GM18867 (cell line): ENCODE results near the gene COL26A1.

Experiments used
- ATAC-seq: cut with Tn5 transposase; IDR thresholded peaks from one replicate; pipeline ENCODE4 v1.9.1; 2021; ENCODE audit warnings: mild to moderate bottlenecking, moderate library complexity; ENCODE audit not compliant: unreplicated experiment

Gene COL26A1

DNA sequence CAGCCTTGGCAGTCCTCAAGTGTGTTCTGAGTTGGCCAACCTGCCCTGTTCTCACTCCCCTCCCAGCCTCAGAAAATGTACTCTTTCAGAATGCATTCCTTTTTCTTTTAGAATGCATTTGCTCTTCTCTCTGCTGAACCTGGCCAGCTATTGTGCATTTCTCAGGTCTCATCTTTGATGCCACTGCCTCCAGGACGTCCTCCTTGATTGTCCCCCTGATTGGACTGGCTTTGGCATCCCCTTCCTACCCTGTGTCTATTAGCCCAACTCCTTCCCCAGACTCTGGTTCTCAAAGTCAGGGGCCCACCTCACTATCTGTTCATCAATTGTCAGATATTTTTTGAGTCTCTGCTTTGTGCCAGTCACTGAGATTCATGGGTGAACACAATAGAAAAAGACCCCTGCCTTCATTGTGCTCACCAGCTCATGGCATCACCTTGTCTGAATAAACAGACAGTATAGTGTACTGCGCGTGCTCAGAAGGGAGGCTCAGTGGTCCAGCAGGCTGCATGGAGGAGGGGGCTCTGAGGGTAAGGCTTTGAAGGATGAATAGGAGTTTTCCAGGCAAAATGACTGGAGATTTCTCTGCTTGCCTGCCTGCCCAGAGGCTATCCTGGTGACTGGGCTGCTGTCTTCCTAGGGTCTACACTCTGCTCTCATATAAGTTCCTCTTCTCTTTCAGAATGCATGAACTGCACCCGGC lies 169.9 kb downstream of the COL26A1 start:
- ATAC-seq, result no peak

GRCh38 chr7:101533103-101533465 lies 170.4 kb downstream of the COL26A1 start:
- ATAC-seq, result no peak

- no peak for ATAC-seq
Observed at GRCh38 chr7:101534015-101534803, 171.5 kb downstream of the COL26A1 start.

GRCh38 chr7:101534873-101535272 lies 172.2 kb downstream of the COL26A1 start:
- no peak for ATAC-seq

DNA sequence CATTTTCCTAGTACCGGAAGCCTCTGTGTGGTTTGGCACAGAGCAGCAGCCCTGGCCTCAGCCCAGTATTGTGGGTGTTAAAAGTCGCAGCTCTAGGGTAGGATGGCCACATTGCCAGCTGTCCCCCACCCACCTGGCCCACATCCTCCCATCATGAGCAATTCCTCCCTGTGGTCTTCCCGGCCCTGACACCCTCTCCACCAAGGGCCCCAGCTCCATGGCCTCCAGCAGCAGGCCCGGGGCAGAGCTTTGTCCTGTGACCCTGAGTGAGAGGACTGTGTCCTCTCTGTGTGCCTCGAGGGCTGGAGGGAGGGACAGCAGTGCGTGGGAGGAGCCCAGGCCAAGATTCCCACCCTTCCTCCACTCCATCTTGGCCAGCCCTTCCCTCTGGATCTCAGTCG lies 172.7 kb downstream of the COL26A1 start:
- no peak for ATAC-seq

- ATAC-seq, result no peak
Observed at GRCh38 chr7:101536232-101536631, 173.6 kb downstream of the COL26A1 start.

DNA sequence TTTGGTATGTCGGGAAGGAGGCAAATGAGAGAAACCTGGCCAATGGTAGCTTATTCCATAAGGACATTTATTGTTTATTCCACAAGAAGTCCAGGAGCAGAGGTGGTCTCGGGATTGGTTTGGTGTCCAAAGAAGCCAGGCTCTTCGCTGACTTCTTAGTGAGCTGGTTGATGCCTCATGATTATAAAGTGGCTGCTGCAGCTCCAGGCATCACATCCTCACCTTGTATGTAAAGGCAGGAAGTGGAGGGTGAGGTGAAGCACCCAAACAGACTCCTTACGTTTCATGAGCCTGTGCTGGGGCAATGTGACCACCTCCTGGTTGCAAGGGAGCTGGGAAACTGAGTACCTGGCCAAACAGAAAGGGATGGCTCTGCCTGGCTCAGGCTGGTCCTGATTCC lies 174.0 kb downstream of the COL26A1 start:
- no peak for ATAC-seq

GRCh38 chr7:101537205-101537604 lies 174.5 kb downstream of the COL26A1 start:
- no peak for ATAC-seq

DNA sequence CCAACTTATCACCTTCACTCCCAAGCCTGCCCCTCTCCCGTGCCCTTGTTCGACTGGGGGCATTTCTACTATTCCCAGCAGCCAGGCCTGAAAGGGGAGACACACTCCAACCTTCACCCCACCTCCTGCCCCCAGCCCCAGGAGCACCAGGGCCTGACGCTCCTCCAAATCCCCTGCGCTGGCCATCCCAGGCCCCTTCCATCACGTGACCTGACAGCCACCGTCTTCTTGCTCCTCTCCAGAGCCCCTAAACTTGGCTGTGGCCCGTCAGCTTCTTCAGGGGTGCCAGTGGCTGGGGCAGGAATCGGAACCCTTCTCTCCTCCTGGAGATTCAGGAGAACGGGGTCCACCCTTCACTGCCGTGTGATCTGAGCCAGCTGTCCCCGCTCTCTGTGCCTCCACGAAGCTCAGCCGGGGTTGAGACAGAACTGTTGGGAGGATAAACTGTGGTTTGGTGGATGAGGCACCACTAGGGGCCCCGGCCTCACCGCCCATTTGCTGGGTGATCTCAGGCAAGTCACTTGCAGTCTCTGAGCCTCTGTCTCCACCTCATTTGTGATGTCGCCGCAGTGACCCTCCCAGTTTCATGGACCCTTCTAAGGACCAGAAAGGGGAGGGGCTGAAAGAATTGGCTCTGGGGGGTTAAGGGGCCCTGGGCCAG lies 175.4 kb downstream of the COL26A1 start:
- ATAC-seq, result no peak

GRCh38 chr7:101538596-101539459 lies 176.2 kb downstream of the COL26A1 start:
- ATAC-seq, result no peak

- no peak for ATAC-seq
Observed at GRCh38 chr7:101539784-101540183, 177.1 kb downstream of the COL26A1 start.

GRCh38 chr7:101542527-101543241 lies 180.0 kb downstream of the COL26A1 start:
- no peak for ATAC-seq

DNA sequence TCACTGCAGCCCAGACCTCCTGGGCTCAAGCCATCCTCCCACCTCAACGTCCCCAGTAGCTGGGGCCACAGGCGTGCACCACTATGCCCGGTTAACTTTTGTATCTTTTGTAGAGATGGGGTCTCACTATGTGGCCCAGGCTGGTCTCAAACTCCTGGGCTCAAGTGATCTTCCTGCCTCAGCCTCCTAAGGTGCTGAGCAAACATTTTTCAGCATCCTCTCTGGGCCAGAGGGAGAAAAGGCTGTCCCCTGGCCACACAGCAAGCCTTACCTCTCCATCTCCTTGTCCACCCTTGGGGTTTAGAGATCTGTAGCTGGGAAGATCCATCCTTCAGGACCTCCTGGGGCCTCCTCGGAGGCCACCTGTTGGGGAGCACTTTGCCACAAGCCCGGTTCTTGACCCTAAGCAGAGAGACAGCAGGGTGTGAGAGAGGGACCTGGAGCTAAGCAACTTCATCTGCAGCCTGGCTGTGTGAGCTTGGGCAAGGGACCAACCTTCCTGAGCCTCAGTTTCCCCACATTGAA lies 180.6 kb downstream of the COL26A1 start:
- no peak for ATAC-seq

DNA sequence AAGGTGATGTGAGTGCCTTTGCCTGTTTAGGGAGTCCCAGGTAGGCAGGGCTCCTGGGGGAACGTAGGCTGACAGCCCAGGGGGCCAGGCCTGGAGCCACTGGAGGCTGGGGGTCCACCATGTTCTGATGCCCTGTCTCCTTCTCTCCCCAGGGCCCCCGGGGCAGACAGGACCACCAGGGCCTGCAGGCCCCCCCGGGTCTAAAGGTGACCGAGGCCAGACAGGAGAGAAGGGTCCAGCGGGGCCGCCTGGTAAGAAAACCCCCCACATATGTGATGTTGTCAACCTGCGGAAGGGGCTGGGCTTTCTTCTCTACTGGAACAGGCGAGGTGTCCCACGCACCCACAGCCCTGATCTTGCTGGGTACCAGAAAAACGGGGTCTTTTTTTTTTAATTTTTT lies 181.2 kb downstream of the COL26A1 start:
- no peak for ATAC-seq

DNA sequence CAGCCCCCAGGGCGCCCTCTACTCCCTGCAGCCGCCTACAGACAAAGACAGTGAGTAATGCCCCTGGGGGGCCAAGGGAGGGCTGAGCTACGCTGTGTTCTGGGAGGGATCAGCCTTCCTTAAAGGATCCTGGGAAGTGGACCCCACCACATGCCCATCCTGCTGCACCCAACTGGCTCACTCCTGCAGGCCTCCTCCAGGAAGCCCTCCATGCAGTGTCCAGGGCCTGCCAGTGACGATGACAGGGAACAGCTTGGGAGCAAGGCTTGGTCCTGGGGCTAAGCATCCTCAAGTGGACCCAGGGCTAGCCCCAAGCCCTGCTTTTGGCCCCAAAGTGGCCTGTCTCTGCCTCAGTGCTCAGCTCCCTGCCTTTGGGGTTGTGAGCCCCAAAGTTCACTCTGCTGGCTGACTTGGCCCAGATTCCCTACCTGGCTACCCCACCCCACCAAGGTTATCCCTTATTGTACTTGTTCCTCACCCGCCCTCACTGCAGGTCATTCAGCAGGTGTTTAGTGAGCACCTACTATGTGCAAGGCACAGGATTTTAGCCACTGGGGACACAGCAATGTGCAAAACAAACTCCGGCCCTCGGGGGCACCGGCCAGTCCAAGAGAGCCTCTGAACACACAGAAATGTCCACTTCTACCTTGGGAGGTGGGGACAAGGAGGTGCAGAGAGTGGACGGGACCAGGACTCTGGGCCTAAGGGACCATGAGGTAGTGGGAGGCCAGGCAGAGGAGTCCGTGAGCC lies 182.9 kb downstream of the COL26A1 start:
- no peak for ATAC-seq

GRCh38 chr7:101546308-101546936 lies 183.7 kb downstream of the COL26A1 start:
- no peak for ATAC-seq

DNA sequence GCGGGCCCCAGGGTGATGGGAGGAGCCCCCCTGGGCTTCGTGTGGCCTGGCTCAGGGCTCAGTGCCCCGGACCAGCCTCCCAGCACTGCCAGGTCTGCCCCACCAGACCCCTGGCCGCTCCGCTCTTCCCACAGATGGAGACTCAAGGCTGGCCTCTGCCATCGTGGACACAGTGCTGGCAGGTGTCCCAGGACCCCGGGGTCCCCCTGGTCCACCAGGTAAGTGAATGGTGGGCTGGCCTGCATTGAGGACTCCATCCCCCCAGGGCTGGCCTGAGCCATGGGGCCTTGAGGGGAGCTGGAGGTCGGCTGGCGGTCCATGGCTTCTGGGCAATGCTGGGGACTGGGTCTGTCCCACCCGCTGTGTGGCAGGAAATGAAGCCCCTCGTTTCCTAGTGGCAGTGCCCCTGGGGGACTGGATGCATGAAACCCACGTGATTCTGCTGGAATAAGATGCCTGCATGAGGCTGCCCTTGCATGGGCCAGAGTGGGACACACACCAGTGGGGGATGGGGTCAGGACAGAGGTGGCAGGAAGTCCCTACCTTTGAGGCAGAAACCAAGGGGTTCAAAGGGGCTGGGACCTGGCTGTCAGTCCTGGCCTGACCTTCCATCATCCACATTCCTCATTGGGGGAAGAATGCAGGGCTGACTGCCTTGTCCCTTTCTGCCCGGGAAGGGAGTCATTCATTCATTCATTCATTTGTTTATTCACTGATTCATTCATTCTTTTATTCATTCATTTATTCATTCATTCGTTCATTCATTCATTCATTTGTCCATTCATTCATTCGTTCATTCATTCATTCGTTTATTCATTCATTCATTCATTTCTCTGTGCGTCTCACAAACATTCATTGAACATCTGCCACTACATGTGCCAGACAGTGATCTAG lies 184.6 kb downstream of the COL26A1 start:
- ATAC-seq, result no peak
